SK-N-SH treated with all-trans-retinoic acid at 6 μM for 48 hours (cell line): ENCODE results near the gene CBFA2T3.

Source experiments
- ATAC-seq: fragments of 200-7000 bp; cut with Tn5 transposase; 3 replicates; pipeline ENCODE4 v1.9.1; 2020; ENCODE audit warnings: mild to moderate bottlenecking, moderate library complexity
- ARNTL ChIP-seq: fragments of 450-650 bp; formaldehyde crosslinking; IDR thresholded peaks from 2 replicates; pipeline ENCODE4 v1.5.0; 2020; ENCODE audit warnings: low read depth, mild to moderate bottlenecking, moderate library complexity, borderline replicate concordance
- BACH2 ChIP-seq: fragments of 250-450 bp; sonication (Bioruptor Pico); IDR thresholded peaks from 2 replicates; pipeline ENCODE4 v1.9.0; 2021; ENCODE audit warnings: mild to moderate bottlenecking, borderline replicate concordance
- CSDC2 ChIP-seq: fragments of 250-450 bp; sonication (Bioruptor Pico); IDR thresholded peaks from 2 replicates; pipeline ENCODE4 v1.5.0; 2020; ENCODE audit warnings: mild to moderate bottlenecking, moderate library complexity
- GLIS3 ChIP-seq: fragments of 250-450 bp; sonication (Bioruptor Pico); IDR thresholded peaks from 2 replicates; pipeline ENCODE4 v1.5.0; 2020; ENCODE audit warnings: mild to moderate bottlenecking, moderate library complexity
- ISL1 ChIP-seq: fragments of 250-450 bp; sonication (Bioruptor Pico); IDR thresholded peaks from 2 replicates; pipeline ENCODE4 v2.1.2; 2022; ENCODE audit warnings: mild to moderate bottlenecking, moderate library complexity
- OSR1 ChIP-seq: fragments of 250-450 bp; sonication (Bioruptor Pico); IDR thresholded peaks from 2 replicates; pipeline ENCODE4 v1.8.0; 2022; ENCODE audit warnings: moderate library complexity, mild to moderate bottlenecking, inconsistent platforms
- TCF4 ChIP-seq: fragments of 250-450 bp; sonication (Bioruptor Pico); IDR thresholded peaks from 2 replicates; pipeline ENCODE4 v1.8.0; 2021; ENCODE audit warnings: mild to moderate bottlenecking, moderate library complexity, borderline replicate concordance
- TOX ChIP-seq: fragments of 250-450 bp; sonication (Bioruptor Pico); IDR thresholded peaks from 2 replicates; pipeline ENCODE4 v1.8.0; 2021; ENCODE audit warnings: mild to moderate bottlenecking, moderate library complexity, borderline replicate concordance
- ZC3H10 ChIP-seq: fragments of 250-450 bp; sonication (Bioruptor Pico); IDR thresholded peaks from 2 replicates; pipeline ENCODE4 v1.5.1; 2021; ENCODE audit warnings: mild to moderate bottlenecking, moderate library complexity
- ZFP3 ChIP-seq: fragments of 250-450 bp; sonication (Bioruptor Pico); IDR thresholded peaks from 2 replicates; pipeline ENCODE4 v1.5.0; 2020; ENCODE audit warnings: mild to moderate bottlenecking, moderate library complexity
- ZFP30 ChIP-seq: fragments of 450-650 bp; formaldehyde crosslinking; IDR thresholded peaks from 2 replicates; pipeline ENCODE4 v1.5.0; 2022; ENCODE audit warnings: mild to moderate bottlenecking, moderate library complexity
- ZNF565 ChIP-seq: fragments of 450-650 bp; formaldehyde crosslinking; conservative IDR thresholded peaks from 2 replicates; pipeline ENCODE4 v1.5.0; 2020; ENCODE audit warnings: low read depth, mild to moderate bottlenecking, moderate library complexity
- TF ChIP-seq, protein P1 (sequence below): fragments of 250-450 bp; sonication (Bioruptor Pico); IDR thresholded peaks from 2 replicates; pipeline ENCODE4 v1.8.0; 2020; ENCODE audit warnings: mild to moderate bottlenecking, moderate library complexity, borderline replicate concordance
- TF ChIP-seq, protein P2 (sequence below): fragments of 250-450 bp; sonication (Bioruptor Pico); IDR thresholded peaks from 2 replicates; pipeline ENCODE4 v1.5.1; 2021; ENCODE audit warnings: mild to moderate bottlenecking, moderate library complexity
- TF ChIP-seq, protein P3 (sequence below): fragments of 250-450 bp; sonication (Bioruptor Pico); IDR thresholded peaks from 2 replicates; pipeline ENCODE4 v1.8.0; 2021; ENCODE audit warnings: low read depth, mild to moderate bottlenecking, moderate library complexity, borderline replicate concordance

The CBFA2T3 gene

DNA sequence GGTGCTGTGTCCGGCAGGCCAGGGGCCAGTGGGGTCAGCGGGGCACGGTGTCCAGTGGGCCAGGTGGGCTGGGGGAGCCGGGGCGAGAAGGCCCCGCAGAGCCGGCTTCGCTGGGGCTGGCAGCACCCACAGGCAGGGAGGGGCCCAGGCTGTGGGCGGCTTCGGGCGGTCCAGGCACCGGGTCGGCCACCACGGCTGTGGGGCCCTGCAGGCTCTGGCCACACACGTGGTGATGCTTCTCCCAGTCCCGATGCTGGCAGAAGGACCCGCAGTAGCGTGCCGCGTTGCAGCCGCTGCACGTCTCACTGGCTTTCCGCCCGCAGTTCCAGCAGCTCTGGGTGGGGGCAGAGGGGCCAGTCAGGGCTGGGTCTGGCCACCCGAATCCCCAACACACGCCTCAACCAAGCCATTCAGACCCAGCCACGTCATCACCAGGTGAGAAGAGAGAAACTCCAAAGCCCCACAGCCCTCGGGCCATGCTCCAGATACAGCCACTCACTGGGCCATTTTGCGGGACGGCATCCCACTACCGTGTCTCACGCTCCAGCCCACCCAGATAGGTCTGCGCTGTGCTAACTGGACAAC lies 100.0 kb downstream of the CBFA2T3 start (continued):
- TF ChIP-seq, protein P1, sequence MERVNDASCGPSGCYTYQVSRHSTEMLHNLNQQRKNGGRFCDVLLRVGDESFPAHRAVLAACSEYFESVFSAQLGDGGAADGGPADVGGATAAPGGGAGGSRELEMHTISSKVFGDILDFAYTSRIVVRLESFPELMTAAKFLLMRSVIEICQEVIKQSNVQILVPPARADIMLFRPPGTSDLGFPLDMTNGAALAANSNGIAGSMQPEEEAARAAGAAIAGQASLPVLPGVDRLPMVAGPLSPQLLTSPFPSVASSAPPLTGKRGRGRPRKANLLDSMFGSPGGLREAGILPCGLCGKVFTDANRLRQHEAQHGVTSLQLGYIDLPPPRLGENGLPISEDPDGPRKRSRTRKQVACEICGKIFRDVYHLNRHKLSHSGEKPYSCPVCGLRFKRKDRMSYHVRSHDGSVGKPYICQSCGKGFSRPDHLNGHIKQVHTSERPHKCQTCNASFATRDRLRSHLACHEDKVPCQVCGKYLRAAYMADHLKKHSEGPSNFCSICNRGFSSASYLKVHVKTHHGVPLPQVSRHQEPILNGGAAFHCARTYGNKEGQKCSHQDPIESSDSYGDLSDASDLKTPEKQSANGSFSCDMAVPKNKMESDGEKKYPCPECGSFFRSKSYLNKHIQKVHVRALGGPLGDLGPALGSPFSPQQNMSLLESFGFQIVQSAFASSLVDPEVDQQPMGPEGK (CRISPR knock-in tag) = no peak
- TF ChIP-seq, all 23 proteins: peak for 0

DNA sequence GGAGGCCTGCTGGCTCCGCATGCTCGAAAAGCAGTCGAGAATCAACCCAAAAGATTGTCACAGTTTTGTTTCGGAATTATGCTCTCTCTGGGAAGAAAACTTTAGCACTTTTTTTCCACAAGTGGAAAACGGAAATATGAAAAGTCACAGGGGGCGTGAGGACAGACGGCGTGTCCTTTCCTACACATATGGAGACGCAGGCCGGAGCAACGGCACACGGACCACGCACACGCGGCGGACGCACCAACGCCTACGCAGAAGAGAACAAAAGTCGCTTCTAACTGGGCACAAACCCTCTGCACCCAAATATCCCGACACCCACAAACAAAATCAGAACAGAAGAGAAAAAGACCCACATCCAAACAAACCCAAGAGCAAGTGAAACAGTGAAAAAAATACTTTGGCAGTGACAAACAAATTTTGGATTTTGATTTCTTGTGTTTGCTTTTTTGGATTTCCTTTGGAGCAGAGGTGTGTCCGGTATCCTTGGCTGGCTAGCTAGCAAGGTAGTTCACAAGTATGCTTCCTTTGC lies 101.2 kb downstream of the CBFA2T3 start:
- ATAC-seq = no peak
- TF ChIP-seq ZFP30 (no peak), BACH2 (CRISPR knock-in tag) (no peak), ZNF565 (no peak), ARNTL (no peak), CSDC2 (CRISPR knock-in tag) (no peak)

DNA sequence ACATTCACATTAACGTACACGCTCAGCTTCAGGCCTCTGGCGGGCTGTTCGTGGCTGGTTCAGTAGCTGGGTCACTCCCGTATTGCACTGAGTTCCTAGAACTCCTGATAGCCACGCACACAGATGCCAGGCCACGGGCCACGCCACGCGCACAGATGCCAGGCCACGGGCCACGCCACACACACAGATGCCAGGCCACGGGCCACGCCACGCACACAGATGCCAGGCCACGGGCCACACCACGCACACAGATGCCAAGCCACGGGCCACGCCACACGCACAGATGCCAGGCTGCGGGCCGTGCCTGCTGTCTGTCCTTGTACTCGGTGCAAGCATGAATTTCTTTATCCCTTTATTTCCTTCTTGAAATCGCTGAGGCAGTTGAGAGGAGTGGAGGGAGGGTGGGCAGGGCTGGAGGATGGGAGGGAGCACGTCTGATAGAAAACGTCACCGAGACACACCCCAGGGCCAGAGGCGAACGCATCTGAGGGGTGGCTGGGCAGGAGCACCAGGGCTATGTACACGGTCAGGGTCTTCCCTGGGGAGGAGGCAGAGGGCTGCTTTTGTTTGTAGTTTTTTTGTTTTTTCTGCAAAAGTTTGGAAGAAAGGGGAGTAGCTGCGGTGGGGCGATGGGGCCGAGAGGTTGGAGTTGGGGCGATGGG lies 101.9 kb downstream of the CBFA2T3 start:
- no peak for TF ChIP-seq GLIS3
- TF ChIP-seq ZFP3 (CRISPR knock-in tag) = no peak
- TF ChIP-seq ZNF565 = no peak
- no peak for TF ChIP-seq CSDC2 (CRISPR knock-in tag)
- no peak for ATAC-seq

DNA sequence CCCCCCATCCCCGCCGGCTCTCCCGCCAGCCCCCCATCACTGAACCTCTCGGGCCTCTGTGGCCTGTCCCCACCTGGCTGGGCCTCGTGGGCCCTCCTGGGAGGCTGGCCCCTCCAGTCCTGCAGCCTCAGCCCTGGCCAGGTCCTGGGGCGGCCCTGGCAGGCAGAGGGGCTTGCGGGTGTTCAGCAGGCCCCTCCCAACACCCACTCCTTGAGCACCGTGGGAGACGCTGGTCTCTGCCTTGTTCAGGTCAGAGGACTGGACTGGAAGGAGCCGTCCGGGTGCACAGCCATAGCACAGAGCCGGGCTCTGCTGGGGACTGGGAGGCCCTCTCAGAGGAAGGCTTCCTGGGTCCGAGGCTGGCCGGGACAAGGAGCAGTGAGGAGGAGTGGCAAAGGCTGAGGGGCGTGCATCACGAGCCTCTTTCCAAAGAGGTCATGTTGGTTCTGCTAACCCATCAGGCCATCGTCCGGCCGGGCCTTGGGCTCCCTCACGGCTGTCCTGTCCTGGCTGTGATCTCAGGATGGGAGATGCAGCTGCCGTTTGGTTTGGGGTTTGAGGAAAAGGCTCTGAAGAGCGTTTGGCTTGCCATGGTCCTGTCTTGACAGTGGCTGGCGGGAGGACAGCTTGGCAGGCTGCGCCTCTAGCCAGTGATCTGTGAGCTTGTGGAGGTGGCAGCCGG lies 104.2 kb downstream of the CBFA2T3 start:
- no peak for ATAC-seq
- TF ChIP-seq, protein P2, sequence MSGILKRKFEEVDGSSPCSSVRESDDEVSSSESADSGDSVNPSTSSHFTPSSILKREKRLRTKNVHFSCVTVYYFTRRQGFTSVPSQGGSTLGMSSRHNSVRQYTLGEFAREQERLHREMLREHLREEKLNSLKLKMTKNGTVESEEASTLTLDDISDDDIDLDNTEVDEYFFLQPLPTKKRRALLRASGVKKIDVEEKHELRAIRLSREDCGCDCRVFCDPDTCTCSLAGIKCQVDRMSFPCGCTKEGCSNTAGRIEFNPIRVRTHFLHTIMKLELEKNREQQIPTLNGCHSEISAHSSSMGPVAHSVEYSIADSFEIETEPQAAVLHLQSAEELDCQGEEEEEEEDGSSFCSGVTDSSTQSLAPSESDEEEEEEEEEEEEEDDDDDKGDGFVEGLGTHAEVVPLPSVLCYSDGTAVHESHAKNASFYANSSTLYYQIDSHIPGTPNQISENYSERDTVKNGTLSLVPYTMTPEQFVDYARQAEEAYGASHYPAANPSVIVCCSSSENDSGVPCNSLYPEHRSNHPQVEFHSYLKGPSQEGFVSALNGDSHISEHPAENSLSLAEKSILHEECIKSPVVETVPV = no peak
- no peak for TF ChIP-seq ZFP30
- no peak for TF ChIP-seq ZFP3 (CRISPR knock-in tag)
- no peak for TF ChIP-seq ISL1 (CRISPR knock-in tag)
- no peak for TF ChIP-seq CSDC2 (CRISPR knock-in tag)
- no peak for TF ChIP-seq OSR1 (CRISPR knock-in tag)
- no peak for TF ChIP-seq TCF4
- TF ChIP-seq, protein P1 (CRISPR knock-in tag) = no peak

DNA sequence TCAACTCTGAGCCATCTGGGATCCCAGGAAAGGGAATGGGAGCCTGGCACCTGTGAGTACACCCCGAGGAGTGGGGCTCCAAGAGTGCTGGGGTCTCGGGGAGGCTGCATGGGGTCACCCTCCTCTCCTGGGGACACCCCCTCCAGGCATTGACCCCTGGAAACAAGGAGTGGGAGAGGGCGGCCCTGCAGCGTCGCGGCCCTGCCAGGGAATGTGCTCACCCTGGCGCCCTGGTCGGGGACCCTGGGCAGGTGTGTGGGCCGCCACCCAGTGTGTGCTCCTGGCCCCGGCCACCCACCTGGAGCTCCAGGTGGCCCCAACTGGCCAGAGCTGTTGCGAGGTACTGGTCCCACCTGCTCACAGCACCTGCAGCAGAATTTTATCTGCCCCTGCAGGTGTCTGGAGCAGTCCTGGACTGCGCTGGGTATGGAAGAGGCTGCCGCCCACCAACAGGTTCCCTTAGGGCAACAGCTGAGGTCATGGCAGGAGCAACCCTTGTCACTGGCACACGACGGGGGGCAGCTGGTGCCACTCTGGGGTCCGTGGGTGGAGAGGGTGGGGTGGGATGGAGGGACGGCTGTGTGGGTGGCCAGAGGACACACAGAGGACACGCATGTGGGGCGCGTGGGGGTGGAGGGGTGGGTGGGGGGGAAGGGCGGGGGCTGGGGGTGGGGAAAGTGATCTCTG lies 105.1 kb downstream of the CBFA2T3 start:
- no peak for ATAC-seq
- TF ChIP-seq, protein P1 (CRISPR knock-in tag) = no peak
- TF ChIP-seq ZFP3 (CRISPR knock-in tag) (no peak), ISL1 (CRISPR knock-in tag) (no peak), OSR1 (CRISPR knock-in tag) (no peak), TOX (CRISPR knock-in tag) (no peak), ZC3H10 (CRISPR knock-in tag) (no peak)
- TF ChIP-seq, protein P3, sequence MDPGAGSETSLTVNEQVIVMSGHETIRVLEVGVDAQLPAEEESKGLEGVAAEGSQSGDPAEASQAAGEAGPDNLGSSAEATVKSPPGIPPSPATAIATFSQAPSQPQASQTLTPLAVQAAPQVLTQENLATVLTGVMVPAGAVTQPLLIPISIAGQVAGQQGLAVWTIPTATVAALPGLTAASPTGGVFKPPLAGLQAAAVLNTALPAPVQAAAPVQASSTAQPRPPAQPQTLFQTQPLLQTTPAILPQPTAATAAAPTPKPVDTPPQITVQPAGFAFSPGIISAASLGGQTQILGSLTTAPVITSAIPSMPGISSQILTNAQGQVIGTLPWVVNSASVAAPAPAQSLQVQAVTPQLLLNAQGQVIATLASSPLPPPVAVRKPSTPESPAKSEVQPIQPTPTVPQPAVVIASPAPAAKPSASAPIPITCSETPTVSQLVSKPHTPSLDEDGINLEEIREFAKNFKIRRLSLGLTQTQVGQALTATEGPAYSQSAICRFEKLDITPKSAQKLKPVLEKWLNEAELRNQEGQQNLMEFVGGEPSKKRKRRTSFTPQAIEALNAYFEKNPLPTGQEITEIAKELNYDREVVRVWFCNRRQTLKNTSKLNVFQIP (CRISPR knock-in tag) = no peak
